ENCODE data around the gene MPDZ.

Gene MPDZ

DNA sequence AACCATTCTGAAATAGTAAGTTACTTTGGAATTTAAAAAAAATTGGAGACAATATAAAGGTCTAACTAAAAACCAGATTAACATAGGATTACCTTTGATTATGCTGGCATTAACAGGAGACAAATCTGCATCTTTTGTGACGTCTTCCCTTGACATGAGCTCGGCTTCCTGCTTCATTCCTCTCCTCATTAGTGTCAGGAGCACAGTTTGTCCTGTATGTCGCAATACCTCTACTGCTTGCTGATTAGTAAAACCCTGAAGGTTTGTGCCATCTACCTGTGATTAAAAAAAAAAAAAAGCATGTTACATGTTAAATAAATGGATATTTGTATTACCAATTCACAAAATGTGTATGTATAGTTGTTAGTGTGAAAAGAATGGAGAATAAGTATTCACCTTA, 73.7 kb downstream of the MPDZ start:
- no peak overlapping the region for H3K9ac ChIP-seq (ENCODE audit: low read depth, low read length, poor library complexity)
- H3K18ac ChIP-seq (ENCODE audit: low read length) = no peak overlapping the region
- no peak overlapping the region for H2AK5ac ChIP-seq (ENCODE audit: low read depth, low read length)
- no peaks in the 10 kb centered on the region for H3K27me3 ChIP-seq (ENCODE audit: control insufficient read depth in 3 of 3, insufficient read depth in 3 of 3, low read depth in 1 of 3, low read length in 3 of 3)
- no peak overlapping the region for H3K27ac ChIP-seq (replicated peaks; ENCODE audit: low read length)
- no peak overlapping the region for H4K91ac ChIP-seq (ENCODE audit: low read depth, low read length, poor library complexity)
- no peak overlapping the region for H3K4me2 ChIP-seq (ENCODE audit: insufficient read depth, low read length, poor library complexity, severe bottlenecking)
- H3K79me1 ChIP-seq (ENCODE audit: low read depth, low read length) = no peaks in the 10 kb centered on the region
- H3K23ac ChIP-seq (ENCODE audit: low read depth, low read length, poor library complexity) = no peak overlapping the region
- H2BK5ac ChIP-seq (ENCODE audit: low read length) = no peak overlapping the region
- no peak overlapping the region for H3K4me3 ChIP-seq (ENCODE audit: low read length in 2 of 2)
- no peaks in the 10 kb centered on the region for H3K4me1 ChIP-seq (ENCODE audit: control insufficient read depth in 2 of 2, insufficient read depth in 1 of 2, low read depth in 1 of 2, low read length in 2 of 2)
- no peak overlapping the region for H2AFZ ChIP-seq (ENCODE audit: low read length)
- peaks cover 0 to 2% of the 10 kb centered on the region in 2 donors for H3K9me3 ChIP-seq (replicated peaks in 1 of 2; ENCODE audit: control insufficient read depth in 2 of 2, insufficient read depth in 1 of 2, low read depth in 1 of 2, low read length in 2 of 2)
- DNase-seq (ENCODE audit: low spot score) = no peak
- H2BK15ac ChIP-seq (ENCODE audit: low read length) = no peak overlapping the region
- H4K8ac ChIP-seq (ENCODE audit: low read depth, low read length) = no peak overlapping the region
- H2BK120ac ChIP-seq (ENCODE audit: low read depth, low read length) = no peak overlapping the region
- peaks cover 6 to 87% of the 10 kb centered on the region in 2 donors for H3K36me3 ChIP-seq (replicated peaks in 1 of 2; ENCODE audit: control insufficient read depth in 2 of 2, insufficient read depth in 2 of 2, low read length in 2 of 2)
- no peak overlapping the region for H2BK12ac ChIP-seq (ENCODE audit: low read length)
- H3K14ac ChIP-seq (ENCODE audit: low read length) = no peak overlapping the region
- H3K4ac ChIP-seq (ENCODE audit: low read length) = no peak overlapping the region
- no CpG with 5 or more reads among the region's 3 CpGs for WGBS, 2 donors (ENCODE audit: extremely low coverage in 2 of 2, insufficient read length in 2 of 2, insufficient replicate concordance in 1 of 2)

GRCh38 chr9:13190040-13190439, 89.5 kb downstream of the MPDZ start:
- Histone ChIP-seq H3K9me3 (replicated peaks in 1 of 2; ENCODE audit: control insufficient read depth in 2 of 2, insufficient read depth in 1 of 2, low read depth in 1 of 2, low read length in 2 of 2) (no peaks in the 10 kb centered on the region), H3K14ac (ENCODE audit: low read length) (no peak overlapping the region), H3K27ac (replicated peaks; ENCODE audit: low read length) (no peak overlapping the region), H2AK5ac (ENCODE audit: low read depth, low read length) (no peak overlapping the region), H2BK120ac (ENCODE audit: low read depth, low read length) (no peak overlapping the region), H3K9ac (ENCODE audit: low read depth, low read length, poor library complexity) (no peak overlapping the region), H3K36me3 (replicated peaks in 1 of 2; ENCODE audit: control insufficient read depth in 2 of 2, insufficient read depth in 2 of 2, low read length in 2 of 2) (peaks cover 10 to 98% of the 10 kb centered on the region in 2 donors), H2BK15ac (ENCODE audit: low read length) (no peak overlapping the region), H4K8ac (ENCODE audit: low read depth, low read length) (no peak overlapping the region), H3K4me1 (ENCODE audit: control insufficient read depth in 2 of 2, insufficient read depth in 1 of 2, low read depth in 1 of 2, low read length in 2 of 2) (no peaks in the 10 kb centered on the region), H2AFZ (ENCODE audit: low read length) (no peak overlapping the region), H2BK12ac (ENCODE audit: low read length) (no peak overlapping the region), H3K18ac (ENCODE audit: low read length) (no peak overlapping the region), H3K4me2 (ENCODE audit: insufficient read depth, low read length, poor library complexity, severe bottlenecking) (no peak overlapping the region), H3K27me3 (ENCODE audit: control insufficient read depth in 3 of 3, insufficient read depth in 3 of 3, low read depth in 1 of 3, low read length in 3 of 3) (no peaks in the 10 kb centered on the region), H3K23ac (ENCODE audit: low read depth, low read length, poor library complexity) (no peak overlapping the region), H3K79me1 (ENCODE audit: low read depth, low read length) (no peaks in the 10 kb centered on the region), H3K4ac (ENCODE audit: low read length) (no peak overlapping the region), H4K91ac (ENCODE audit: low read depth, low read length, poor library complexity) (no peak overlapping the region), H2BK5ac (ENCODE audit: low read length) (no peak overlapping the region), H3K4me3 (ENCODE audit: low read length in 2 of 2) (no peak overlapping the region)
- DNase-seq (ENCODE audit: low spot score) = no peak
- no CpG with 5 or more reads among the region's 4 CpGs for WGBS, 2 donors (ENCODE audit: extremely low coverage in 2 of 2, insufficient read length in 2 of 2, insufficient replicate concordance in 1 of 2)

GRCh38 chr9:13189362-13189761, 90.1 kb downstream of the MPDZ start:
- Histone ChIP-seq H4K8ac (ENCODE audit: low read depth, low read length) (no peak overlapping the region), H3K4me2 (ENCODE audit: insufficient read depth, low read length, poor library complexity, severe bottlenecking) (no peak overlapping the region), H3K27me3 (ENCODE audit: control insufficient read depth in 3 of 3, insufficient read depth in 3 of 3, low read depth in 1 of 3, low read length in 3 of 3) (no peaks in the 10 kb centered on the region), H2BK15ac (ENCODE audit: low read length) (no peak overlapping the region), H3K4me1 (ENCODE audit: control insufficient read depth in 2 of 2, insufficient read depth in 1 of 2, low read depth in 1 of 2, low read length in 2 of 2) (no peaks in the 10 kb centered on the region), H2BK120ac (ENCODE audit: low read depth, low read length) (no peak overlapping the region), H2BK12ac (ENCODE audit: low read length) (no peak overlapping the region), H3K4me3 (ENCODE audit: low read length in 2 of 2) (no peak overlapping the region), H3K23ac (ENCODE audit: low read depth, low read length, poor library complexity) (no peak overlapping the region), H3K4ac (ENCODE audit: low read length) (no peak overlapping the region), H2AFZ (ENCODE audit: low read length) (no peak overlapping the region), H2AK5ac (ENCODE audit: low read depth, low read length) (no peak overlapping the region), H3K9ac (ENCODE audit: low read depth, low read length, poor library complexity) (no peak overlapping the region), H3K36me3 (replicated peaks in 1 of 2; ENCODE audit: control insufficient read depth in 2 of 2, insufficient read depth in 2 of 2, low read length in 2 of 2) (peaks cover 10 to 96% of the 10 kb centered on the region in 2 donors), H3K14ac (ENCODE audit: low read length) (no peak overlapping the region), H3K9me3 (replicated peaks in 1 of 2; ENCODE audit: control insufficient read depth in 2 of 2, insufficient read depth in 1 of 2, low read depth in 1 of 2, low read length in 2 of 2) (no peaks in the 10 kb centered on the region), H3K27ac (replicated peaks; ENCODE audit: low read length) (no peak overlapping the region), H3K18ac (ENCODE audit: low read length) (no peak overlapping the region), H4K91ac (ENCODE audit: low read depth, low read length, poor library complexity) (no peak overlapping the region), H2BK5ac (ENCODE audit: low read length) (no peak overlapping the region), H3K79me1 (ENCODE audit: low read depth, low read length) (no peaks in the 10 kb centered on the region)
- no peak for DNase-seq (ENCODE audit: low spot score)

DNA sequence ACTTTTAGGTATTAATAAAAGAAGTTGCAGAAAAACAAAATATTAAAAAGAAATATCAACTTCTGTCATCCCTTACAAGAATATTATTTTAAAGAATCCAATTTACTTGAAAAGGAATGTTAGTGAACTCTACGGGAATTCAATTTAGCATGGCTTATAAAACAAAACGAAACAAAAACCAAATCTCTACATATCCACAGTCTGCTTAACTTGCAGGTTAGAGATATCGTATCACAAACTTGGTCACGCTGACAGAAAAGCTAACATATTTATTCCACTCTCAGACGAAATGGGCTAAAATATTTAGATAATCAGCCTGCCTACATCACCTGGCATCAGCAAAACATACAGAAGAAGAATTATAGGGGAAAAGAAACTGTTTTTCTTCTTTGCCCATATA, 92.7 kb downstream of the MPDZ start:
- Histone ChIP-seq H3K9ac (ENCODE audit: low read depth, low read length, poor library complexity) (no peak overlapping the region), H3K18ac (ENCODE audit: low read length) (no peak overlapping the region), H2AFZ (ENCODE audit: low read length) (no peak overlapping the region), H3K4me1 (ENCODE audit: control insufficient read depth in 2 of 2, insufficient read depth in 1 of 2, low read depth in 1 of 2, low read length in 2 of 2) (peaks cover 0 to 1% of the 10 kb centered on the region in 2 donors), H3K4me3 (ENCODE audit: low read length in 2 of 2) (no peak overlapping the region), H2BK5ac (ENCODE audit: low read length) (no peak overlapping the region), H4K91ac (ENCODE audit: low read depth, low read length, poor library complexity) (no peak overlapping the region), H2BK15ac (ENCODE audit: low read length) (no peak overlapping the region), H3K9me3 (replicated peaks in 1 of 2; ENCODE audit: control insufficient read depth in 2 of 2, insufficient read depth in 1 of 2, low read depth in 1 of 2, low read length in 2 of 2) (no peaks in the 10 kb centered on the region), H3K4ac (ENCODE audit: low read length) (no peak overlapping the region), H3K23ac (ENCODE audit: low read depth, low read length, poor library complexity) (no peak overlapping the region), H3K79me1 (ENCODE audit: low read depth, low read length) (no peaks in the 10 kb centered on the region), H3K4me2 (ENCODE audit: insufficient read depth, low read length, poor library complexity, severe bottlenecking) (no peak overlapping the region), H3K27ac (replicated peaks; ENCODE audit: low read length) (no peak overlapping the region), H2BK12ac (ENCODE audit: low read length) (no peak overlapping the region), H3K14ac (ENCODE audit: low read length) (no peak overlapping the region), H3K36me3 (replicated peaks in 1 of 2; ENCODE audit: control insufficient read depth in 2 of 2, insufficient read depth in 2 of 2, low read length in 2 of 2) (peaks cover 8 to 95% of the 10 kb centered on the region in 2 donors), H4K8ac (ENCODE audit: low read depth, low read length) (no peak overlapping the region), H2BK120ac (ENCODE audit: low read depth, low read length) (no peak overlapping the region), H2AK5ac (ENCODE audit: low read depth, low read length) (no peak overlapping the region), H3K27me3 (ENCODE audit: control insufficient read depth in 3 of 3, insufficient read depth in 3 of 3, low read depth in 1 of 3, low read length in 3 of 3) (no peaks in the 10 kb centered on the region)
- no peak for DNase-seq (ENCODE audit: low spot score)
- no CpG with 5 or more reads among the region's 5 CpGs for WGBS, 2 donors (ENCODE audit: extremely low coverage in 2 of 2, insufficient read length in 2 of 2, insufficient replicate concordance in 1 of 2)

Measured in neuronal stem cell (in vitro differentiated cells).